OCI-LY1 (cell line): ENCODE data around the gene TMEM38A.

Source experiments
- H2AFZ ChIP-seq: fragments of 200-600 bp; sonication (generic), shearing (Covaris generic); 2 replicates; pipeline ENCODE4 v1.6.0; 2014; ENCODE audit warnings: antibody characterized with exemption, mild to moderate bottlenecking, low read length
- H3F3A ChIP-seq: fragments of 200-600 bp; sonication (generic), shearing (Covaris generic); 2 replicates; pipeline ENCODE4 v1.6.0; 2014; ENCODE audit warnings: mild to moderate bottlenecking, antibody characterized with exemption, low read length, moderate library complexity; ENCODE audit not compliant: insufficient read depth
- H3K27ac ChIP-seq: fragments of 200-600 bp; sonication (generic); 2 replicates; pipeline ENCODE4 v1.5.1; 2014; ENCODE audit warnings: low read length, mixed run types, mild to moderate bottlenecking, low read depth; ENCODE audit not compliant: poor library complexity, severe bottlenecking
- H3K27me3 ChIP-seq: fragments of 200-600 bp; sonication (generic); 2 replicates; pipeline ENCODE4 v1.6.0; 2014; ENCODE audit warnings: antibody characterized with exemption, mild to moderate bottlenecking, low read length, moderate library complexity; ENCODE audit not compliant: insufficient read depth
- H3K36me3 ChIP-seq: fragments of 200-600 bp; sonication (generic); 2 replicates; pipeline ENCODE4 v1.6.1; 2014; ENCODE audit warnings: mild to moderate bottlenecking, antibody characterized with exemption, low read length, moderate library complexity, mixed read lengths; ENCODE audit not compliant: insufficient read depth
- H3K4me1 ChIP-seq: fragments of 200-600 bp; sonication (generic); 2 replicates; pipeline ENCODE4 v1.5.1; 2014; ENCODE audit warnings: mild to moderate bottlenecking, low read length, moderate library complexity; ENCODE audit not compliant: insufficient read depth, severe bottlenecking
- H3K4me2 ChIP-seq: fragments of 200-600 bp; sonication (generic), shearing (Covaris generic); 2 replicates; pipeline ENCODE4 v1.6.1; 2014; ENCODE audit warnings: low read length
- H3K4me3 ChIP-seq: fragments of 200-600 bp; sonication (generic); 2 replicates; pipeline ENCODE4 v1.5.1; 2014; ENCODE audit warnings: low read length, low read depth, mild to moderate bottlenecking, mixed read lengths; ENCODE audit not compliant: poor library complexity, severe bottlenecking
- H3K79me2 ChIP-seq: fragments of 200-600 bp; shearing (Covaris generic); 2 replicates; pipeline ENCODE4 v1.6.1; 2016; ENCODE audit warnings: mixed run types, low read length, mixed read lengths; ENCODE audit not compliant: insufficient read depth
- H3K9ac ChIP-seq: fragments of 200-600 bp; sonication (generic), shearing (Covaris generic); 2 replicates; pipeline ENCODE4 v1.6.1; 2014; ENCODE audit warnings: mild to moderate bottlenecking, low read length, mixed read lengths
- H3K9me2 ChIP-seq: fragments of 200-600 bp; sonication (generic), shearing (Covaris generic); 2 replicates; pipeline ENCODE4 v1.6.1; 2014; ENCODE audit warnings: low read depth, mild to moderate bottlenecking, low read length, mixed read lengths
- H3K9me3 ChIP-seq: fragments of 200-600 bp; shearing (Covaris generic); 2 replicates; pipeline ENCODE4 v1.6.1; 2014; ENCODE audit warnings: low read length, mixed read lengths
- H4K20me1 ChIP-seq: fragments of 200-600 bp; sonication (generic), shearing (Covaris generic); 2 replicates; pipeline ENCODE4 v1.6.0; 2016; ENCODE audit warnings: mild to moderate bottlenecking, low read length; ENCODE audit not compliant: insufficient read depth
- EZH2 ChIP-seq: fragments of 200-600 bp; sonication (generic), shearing (Covaris generic); IDR thresholded peaks from 2 replicates; pipeline ENCODE4 v1.8.0; 2017; ENCODE audit warnings: borderline replicate concordance, mixed run types, mild to moderate bottlenecking, antibody characterized with exemption, low read length, moderate library complexity, mixed read lengths
- TF ChIP-seq, protein P1 (sequence below): fragments of 200-600 bp; sonication (generic), shearing (Covaris generic); IDR thresholded peaks from 2 replicates; pipeline ENCODE4 v1.5.1; 2017; ENCODE audit warnings: mild to moderate bottlenecking, antibody characterized with exemption, low read length, moderate library complexity, mixed read lengths

TMEM38A gene

GRCh38 chr19:16660763-16661479, at the start of gene TMEM38A:
Gene TMEM38A, plus strand, starts transcription at chr19:16661139. Its CDS starts 79 bp downstream, at chr19:16661218.
- Histone ChIP-seq H3F3A (no peaks in the 10 kb centered on the region), H3K4me2 (peak within 1 kb of the TSS; percentile 94), H3K9me3 (no peaks in the 10 kb centered on the region), H3K9me2 (no peaks in the 10 kb centered on the region), H3K27me3 (no peaks in the 10 kb centered on the region), H2AFZ (no peak within 1 kb of the TSS), H3K4me1 (peaks cover 32% of the 10 kb centered on the region), H3K27ac (peak within 1 kb of the TSS; percentile 92), H3K36me3 (peaks cover 30% of the 10 kb centered on the region), H3K4me3 (peak within 1 kb of the TSS; percentile 84), H3K9ac (peak within 1 kb of the TSS; percentile 85), H3K79me2 (peaks cover 23% of the 10 kb centered on the region), H4K20me1 (peaks cover 2% of the 10 kb centered on the region; the same call in 1 of the 2 replicates)
- TF ChIP-seq, protein P1, sequence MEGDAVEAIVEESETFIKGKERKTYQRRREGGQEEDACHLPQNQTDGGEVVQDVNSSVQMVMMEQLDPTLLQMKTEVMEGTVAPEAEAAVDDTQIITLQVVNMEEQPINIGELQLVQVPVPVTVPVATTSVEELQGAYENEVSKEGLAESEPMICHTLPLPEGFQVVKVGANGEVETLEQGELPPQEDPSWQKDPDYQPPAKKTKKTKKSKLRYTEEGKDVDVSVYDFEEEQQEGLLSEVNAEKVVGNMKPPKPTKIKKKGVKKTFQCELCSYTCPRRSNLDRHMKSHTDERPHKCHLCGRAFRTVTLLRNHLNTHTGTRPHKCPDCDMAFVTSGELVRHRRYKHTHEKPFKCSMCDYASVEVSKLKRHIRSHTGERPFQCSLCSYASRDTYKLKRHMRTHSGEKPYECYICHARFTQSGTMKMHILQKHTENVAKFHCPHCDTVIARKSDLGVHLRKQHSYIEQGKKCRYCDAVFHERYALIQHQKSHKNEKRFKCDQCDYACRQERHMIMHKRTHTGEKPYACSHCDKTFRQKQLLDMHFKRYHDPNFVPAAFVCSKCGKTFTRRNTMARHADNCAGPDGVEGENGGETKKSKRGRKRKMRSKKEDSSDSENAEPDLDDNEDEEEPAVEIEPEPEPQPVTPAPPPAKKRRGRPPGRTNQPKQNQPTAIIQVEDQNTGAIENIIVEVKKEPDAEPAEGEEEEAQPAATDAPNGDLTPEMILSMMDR = no peak
- no peak for TF ChIP-seq EZH2

DNA sequence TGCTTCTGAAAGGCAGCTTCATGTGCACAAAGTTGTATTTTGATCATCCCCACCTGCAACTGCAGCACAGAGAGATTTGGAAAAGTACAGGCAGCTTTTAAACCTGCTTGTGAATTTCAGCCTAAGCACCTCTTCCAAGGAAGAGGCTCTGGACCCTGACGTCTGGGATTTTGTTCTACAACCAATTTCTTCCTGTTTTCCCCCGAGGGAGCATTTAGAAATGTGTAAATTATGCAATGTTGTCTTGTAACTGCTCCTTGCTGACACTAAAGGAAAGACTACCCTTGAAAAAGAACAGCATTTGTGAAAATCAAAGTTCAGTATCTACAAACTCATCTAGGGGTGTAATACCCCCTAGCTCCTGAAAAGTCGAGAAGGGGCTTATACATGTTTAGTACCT, 48.3 kb upstream of the TMEM38A start:
- Histone ChIP-seq H3K27ac (no peak overlapping the region), H3K79me2 (peaks cover 99% of the 10 kb centered on the region), H3K9me2 (no peaks in the 10 kb centered on the region), H3K4me3 (no peak overlapping the region), H3K36me3 (no peaks in the 10 kb centered on the region), H3K9ac (no peak overlapping the region), H3K4me1 (peaks cover 66% of the 10 kb centered on the region), H3F3A (no peaks in the 10 kb centered on the region), H4K20me1 (no peaks in the 10 kb centered on the region), H3K9me3 (no peaks in the 10 kb centered on the region), H3K27me3 (no peaks in the 10 kb centered on the region), H2AFZ (no peak overlapping the region), H3K4me2 (no peak overlapping the region)
- no peak for TF ChIP-seq EZH2
- TF ChIP-seq, protein P1 = no peak

DNA sequence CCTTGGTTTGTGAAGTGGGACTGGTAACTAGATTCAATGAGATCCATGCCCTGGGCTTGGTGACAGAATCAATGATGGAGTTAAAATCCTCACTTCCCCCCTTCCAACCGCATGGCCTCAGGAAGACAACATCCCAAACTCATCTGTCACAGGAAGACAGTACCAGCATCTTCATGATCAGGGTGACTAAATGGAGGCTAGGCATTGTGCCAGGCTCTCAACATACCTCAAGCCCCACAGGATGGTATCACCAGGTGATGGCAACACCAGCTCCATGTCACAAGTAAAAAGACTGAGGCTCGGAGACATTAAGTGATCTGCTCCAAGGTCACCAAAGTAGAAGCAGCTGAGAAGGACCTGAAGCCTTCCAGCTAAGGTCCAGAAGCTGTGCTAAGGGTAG, 47.1 kb upstream of the TMEM38A start:
- Histone ChIP-seq H3K27me3 (no peaks in the 10 kb centered on the region), H3K9me3 (no peaks in the 10 kb centered on the region), H3K36me3 (no peaks in the 10 kb centered on the region), H2AFZ (no peak overlapping the region), H3K4me2 (no peak overlapping the region), H3K4me1 (peaks cover 66% of the 10 kb centered on the region), H3K4me3 (no peak overlapping the region), H3K9me2 (no peaks in the 10 kb centered on the region), H3K9ac (no peak overlapping the region), H3K79me2 (peaks cover 99% of the 10 kb centered on the region), H3F3A (no peaks in the 10 kb centered on the region), H4K20me1 (no peaks in the 10 kb centered on the region), H3K27ac (no peak overlapping the region)
- TF ChIP-seq EZH2 = no peak
- TF ChIP-seq, protein P1 = no peak
